Measurements from ENCODE around the gene TRIM2. TPM values are rescaled to one million over a fixed set of nuclear protein-coding genes. Genes with fewer than 3 reads are reported as not detected.

The TRIM2 gene
- total and polyA plus RNA-seq, 2 of the 8 experiments (the other 6 are each of a cell fraction or from before 2014, with no cell fraction given) = 34.0 to 59.8 TPM

DNA sequence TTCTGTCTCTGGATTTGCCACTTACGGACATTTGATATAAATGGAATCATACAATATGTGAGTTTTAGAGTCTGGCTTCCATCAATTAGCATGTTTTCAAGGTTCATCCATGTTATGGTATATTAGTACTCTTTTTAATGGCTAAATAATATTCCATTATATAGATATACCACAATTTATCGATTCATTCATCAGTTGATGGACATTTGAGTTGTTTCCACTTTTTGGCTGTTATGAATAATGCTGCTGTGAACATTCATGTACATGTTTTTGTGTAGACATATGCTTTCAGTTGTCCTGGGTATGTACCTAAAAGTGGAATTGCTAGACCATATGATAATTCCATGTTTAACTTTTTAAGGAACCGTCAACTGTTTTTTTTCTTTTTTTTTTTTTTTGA, 79.0 kb downstream of the TRIM2 start:
- Histone ChIP-seq H3K9ac (replicated peaks in 1 of 4; ENCODE audit: extremely low read depth in 1 of 4, low read depth in 3 of 4, low read length in 3 of 4) (no peak overlapping the region), H3K56ac (replicated peaks; ENCODE audit: insufficient read length, low read depth, low read length) (no peak overlapping the region), H3K18ac (ENCODE audit: extremely low read depth, low read length) (no peak overlapping the region), H3K27ac (ENCODE audit: low read depth, low read length) (no peak overlapping the region), H4K5ac (ENCODE audit: insufficient read length, low read depth, low read length) (no peak overlapping the region), H2BK5ac (ENCODE audit: low read depth, low read length) (no peak overlapping the region), H2AFZ (ENCODE audit: low read length) (no peak overlapping the region), H3K23me2 (ENCODE audit: low read depth, low read length) (no peaks in the 10 kb centered on the region), H2BK15ac (ENCODE audit: low read length) (no peak overlapping the region), H4K8ac (ENCODE audit: extremely low read depth, insufficient read depth, low read length) (no peak overlapping the region), H2BK20ac (ENCODE audit: low read length) (no peak overlapping the region), H4K20me1 (replicated peaks in 1 of 2; ENCODE audit: control insufficient read depth in 1 of 2, insufficient read depth in 2 of 2, low read length in 2 of 2) (no peaks in the 10 kb centered on the region), H3K9me3 (ENCODE audit: insufficient read depth in 2 of 2, low read depth in 1 of 2, low read length in 1 of 2) (peaks cover 3 to 8% of the 10 kb centered on the region in 2 experiments; a peak in 2 of 4 replicates), H3K4ac (replicated peaks; ENCODE audit: insufficient read length, low read depth, low read length) (no peak overlapping the region), H3K79me2 (ENCODE audit: control insufficient read depth in 1 of 2, insufficient read depth in 2 of 2, low read length in 2 of 2) (0 out of 4 replicates have a peak, but pooled peaks cover 0 to 2% of the 10 kb centered on the region in 2 experiments), H3K4me3 (ENCODE audit: extremely low read depth in 1 of 4, insufficient read depth in 2 of 4, low read depth in 3 of 4, low read length in 4 of 4) (no peak overlapping the region), H3K36me3 (ENCODE audit: control insufficient read depth in 2 of 4, insufficient read depth in 4 of 4, low read length in 3 of 4) (peaks cover 0 to 26% (median 13%) of the 10 kb centered on the region in 4 experiments; a peak in 6 of 8 replicates), H3K23ac (ENCODE audit: insufficient read length) (no peak overlapping the region), H2AK5ac (ENCODE audit: low read depth, low read length) (no peak overlapping the region), H2BK120ac (replicated peaks; ENCODE audit: low read depth, low read length) (no peak overlapping the region), H3K4me1 (replicated peaks in 1 of 4; ENCODE audit: control insufficient read depth in 3 of 4, insufficient read depth in 4 of 4, low read length in 3 of 4) (no peaks in the 10 kb centered on the region), H3K14ac (ENCODE audit: insufficient read length) (no peak overlapping the region), H3K27me3 (replicated peaks in 1 of 4; ENCODE audit: control insufficient read depth in 3 of 4, extremely low read depth in 1 of 4, insufficient read depth in 3 of 4, low read length in 3 of 4) (no peaks in the 10 kb centered on the region), H2BK12ac (ENCODE audit: low read depth, low read length) (no peak overlapping the region), H3K79me1 (ENCODE audit: low read depth, low read length) (no peaks in the 10 kb centered on the region), H4K91ac (replicated peaks; ENCODE audit: insufficient read length, low read length) (no peak overlapping the region), H3K4me2 (ENCODE audit: insufficient read depth in 1 of 2, low read depth in 2 of 2, low read length in 2 of 2) (no peak overlapping the region)
- FAIRE-seq = no peak
- TF ChIP-seq GABPA (IDR thresholded peaks at IDR 0.05; ENCODE audit: borderline replicate concordance, insufficient read depth, low read length) (no peak), KDM5A (IDR thresholded peaks at IDR 0.05; ENCODE audit: low read length) (no peak), KDM1A (IDR thresholded peaks at IDR 0.05; ENCODE audit: borderline replicate concordance, low read length) (0 out of 2 replicates have a peak, but pooled peaks have one; percentile 28)
- WGBS, 2 experiments (ENCODE audit: extremely low coverage in 1 of 2, insufficient coverage in 1 of 2, insufficient read length in 1 of 2, insufficient replicate concordance in 2 of 2, low coverage in 1 of 2, low lambda C conversion rate in 2 of 2, missing lambda C conversion rate in 1 of 2) = 91% methylated on average over 3 of the region's 3 CpGs; no CpG with 5 or more reads in 1 of the 2 experiments
- CTCF ChIA-PET (ENCODE audit: partially characterized antibody) = no interaction called here
- DNase-seq (ENCODE audit: low read depth in 1 of 2, low spot score in 2 of 2) = no peak
- POLR2A ChIA-PET (ENCODE audit: partially characterized antibody) = no interaction called here
